C4-2B (cell line): ENCODE data around the gene RPL22L1.

Experiments
- H3K27ac ChIP-seq: fragments of 450-650 bp; 2 replicates; pipeline ENCODE4 v1.5.1; 2017
- CTCF ChIP-seq: fragments of 450-650 bp; conservative IDR thresholded peaks from 2 replicates; pipeline ENCODE4 v1.5.1; 2017; ENCODE audit warnings: mild to moderate bottlenecking
- ZFX ChIP-seq: fragments of 450-650 bp; IDR thresholded peaks from 2 replicates; pipeline ENCODE4 v1.6.1; 2017

Gene RPL22L1

GRCh38 chr3:170869645-170870593 is at the start of gene RPL22L1:
TSS of gene RPL22L1 (minus strand) at chr3:170870195. CDS start at chr3:170870167, 28 bp downstream.
- TF ChIP-seq CTCF (peak; percentile 12; the same call in 1 of the 2 replicates), ZFX (peak; percentile 69)
- H3K27ac ChIP-seq = peak within 1 kb of the TSS; percentile 97

- no peak overlapping the region for H3K27ac ChIP-seq
- TF ChIP-seq ZFX = no peak
- TF ChIP-seq CTCF = no peak
Observed at GRCh38 chr3:170918715-170919114, 48.7 kb upstream of the RPL22L1 start.

- TF ChIP-seq ZFX (no peak), CTCF (no peak)
Observed at GRCh38 chr3:170914690-170915089, 44.7 kb upstream of the RPL22L1 start.

GRCh38 chr3:170914212-170914611 is 44.2 kb upstream of the RPL22L1 start:
- no peak overlapping the region for H3K27ac ChIP-seq
- TF ChIP-seq CTCF = no peak

More at GRCh38 chr3:170914690-170915089, 44.7 kb upstream of the RPL22L1 start:
- no peak overlapping the region for H3K27ac ChIP-seq

GRCh38 chr3:170911051-170911450 is 41.1 kb upstream of the RPL22L1 start:
- no peak overlapping the region for H3K27ac ChIP-seq
- no peak for TF ChIP-seq CTCF
- no peak for TF ChIP-seq ZFX

GRCh38 chr3:170910542-170910941 is 40.5 kb upstream of the RPL22L1 start:
- no peak overlapping the region for H3K27ac ChIP-seq
- TF ChIP-seq CTCF (no peak), ZFX (no peak)

- TF ChIP-seq CTCF = no peak
- no peak for TF ChIP-seq ZFX
- H3K27ac ChIP-seq = peak overlapping the region; percentile 43
Observed at GRCh38 chr3:170909129-170909903, 39.3 kb upstream of the RPL22L1 start.
